Activated CD4-positive, alpha-beta T cell treated with anti-CD3 and anti-CD28 coated beads for 36 hours (primary cell): ENCODE results near the gene MAP6. TPM values are rescaled to one million over a fixed set of nuclear protein-coding genes. Genes with fewer than 3 reads are reported as not detected.
A peak's percentile ranks its signal among the peaks of the same experiment; 100 is the strongest.

Experiments
- ATAC-seq: fragments of 200-7000 bp; cut with Tn5 transposase; one replicate; pipeline ENCODE4 v1.10.0; 2021; ENCODE audit warnings: mild to moderate bottlenecking, moderate library complexity
- CTCF ChIA-PET: fragments of 350-600 bp; sonication (Branson Sonifier 250); formaldehyde crosslinking; loops from one replicate; lab custom pipeline; 2021; ENCODE audit warnings: antibody characterized with exemption; lab: Charles Lee
- POLR2A ChIA-PET: fragments of 350-600 bp; sonication (Branson Sonifier 250); formaldehyde crosslinking; loops from one replicate; lab custom pipeline; 2021; ENCODE audit warnings: antibody characterized with exemption, inconsistent platforms; lab: Charles Lee
- DNase-seq: peaks from one replicate; pipeline ENCODE4 v3.0.0-alpha.2; 2020
- H3K27ac Mint-ChIP-seq: one replicate; pipeline ENCODE4 v1.8.0; 2021; ENCODE audit warnings: mixed read lengths
- H3K27me3 Mint-ChIP-seq: one replicate; pipeline ENCODE4 v1.8.0; 2021; ENCODE audit warnings: mixed read lengths
- H3K36me3 Mint-ChIP-seq: one replicate; pipeline ENCODE4 v1.8.0; 2021; ENCODE audit warnings: low read depth, mixed read lengths
- H3K4me1 Mint-ChIP-seq: one replicate; pipeline ENCODE4 v1.8.0; 2021; ENCODE audit warnings: mixed read lengths
- H3K4me3 Mint-ChIP-seq: one replicate; pipeline ENCODE4 v1.8.0; 2021; ENCODE audit warnings: mild to moderate bottlenecking, moderate library complexity, mixed read lengths
- H3K9me3 Mint-ChIP-seq: one replicate; pipeline ENCODE4 v1.8.0; 2021; ENCODE audit warnings: low read depth, mixed read lengths
- intact Hi-C, 2 experiments: fragments of 100-400 bp; cut with DNase I in 1 of 2; cut with micrococcal nuclease in 1 of 2; formaldehyde crosslinking; loops; one replicate each; pipeline versions ENCODE4 v1.14.2 to v1.15.1; 2022 to 2024; cut with DNase I, micrococcal nuclease
- total RNA-seq, 2 experiments: library from RNA; stranded (reverse); gene quantifications; one replicate each; pipeline ENCODE4 v1.2.3, GENCODE V29; 2021

MAP6 gene
- total RNA-seq, 2 experiments from 2014 or later, result 0.05 TPM; not detected in 1

DNA sequence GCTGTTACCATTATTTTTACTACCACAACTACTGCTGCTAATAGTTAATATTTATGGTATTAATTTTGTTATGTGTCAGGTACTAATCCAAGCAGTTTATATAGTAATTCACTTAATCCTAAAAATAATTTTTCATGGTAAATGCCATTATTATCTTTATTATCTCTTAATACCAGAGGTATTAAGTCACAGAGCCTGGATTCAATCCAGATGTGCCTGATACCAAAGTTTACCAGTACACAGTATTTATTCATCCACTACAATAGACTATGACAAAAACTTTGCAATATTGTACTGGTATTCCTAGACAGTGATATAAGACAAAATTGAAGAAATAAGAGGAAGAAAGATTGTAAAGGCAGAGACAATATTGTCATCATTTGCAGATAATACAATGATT, 24.5 kb downstream of the MAP6 start:
- ChIA-PET CTCF (interaction anchor here (0.9 to 1.5 kb wide), 3 partner anchors 15 to 24 kb away, joined by 3 to 4 read pairs (median 4); no protein-coding TSS in a partner anchor), POLR2A (no interaction called here)
- H3K9me3 Mint-ChIP-seq, result no peaks in the 10 kb centered on the region
- DNase-seq (no peak), ATAC-seq (no peak)
- H3K4me3 Mint-ChIP-seq, result no peak overlapping the region
- intact Hi-C loops, result no loop called here
- peaks cover 5% of the 10 kb centered on the region for H3K27me3 Mint-ChIP-seq
- H3K27ac Mint-ChIP-seq, result no peak overlapping the region
- no peaks in the 10 kb centered on the region for H3K4me1 Mint-ChIP-seq
- no peaks in the 10 kb centered on the region for H3K36me3 Mint-ChIP-seq

DNA sequence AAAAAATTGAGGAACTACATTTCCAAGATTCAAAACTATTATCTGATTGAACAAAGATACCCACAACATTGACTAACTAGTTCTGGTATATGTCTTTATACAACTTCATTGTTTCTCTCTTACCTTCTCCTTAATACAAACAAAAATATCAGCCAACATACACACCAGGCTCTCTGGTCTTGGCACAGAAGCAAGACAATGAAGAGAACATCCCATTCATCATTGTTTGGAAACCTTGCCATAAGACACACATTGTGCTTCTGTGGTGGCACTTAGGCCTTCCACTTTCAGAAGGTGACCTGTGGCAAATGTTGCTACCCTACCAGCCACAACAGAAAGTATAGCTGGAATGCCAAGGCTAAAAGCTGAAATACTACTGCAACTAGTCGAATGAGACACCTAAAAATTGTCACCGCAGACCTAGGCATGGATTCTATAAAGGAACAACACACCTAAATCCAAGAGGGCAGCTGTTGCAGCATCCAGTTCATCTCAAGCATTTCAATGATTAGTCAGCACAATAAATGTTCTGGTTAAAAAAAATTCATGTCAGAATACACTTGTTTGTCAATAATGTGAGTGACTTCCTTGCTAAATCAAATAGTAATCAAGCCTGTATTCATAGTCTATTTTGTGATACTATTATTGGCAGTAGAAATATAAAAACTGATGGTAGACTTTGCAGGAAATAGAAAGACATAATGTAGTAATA, 26.3 kb downstream of the MAP6 start:
- ChIA-PET POLR2A (no interaction called here), CTCF (interaction anchor here (0.7 to 0.9 kb wide), 3 partner anchors 27 to 222 kb away, joined by 3 to 4 read pairs (median 3); no protein-coding TSS in a partner anchor)
- no peak overlapping the region for H3K27ac Mint-ChIP-seq

DNA sequence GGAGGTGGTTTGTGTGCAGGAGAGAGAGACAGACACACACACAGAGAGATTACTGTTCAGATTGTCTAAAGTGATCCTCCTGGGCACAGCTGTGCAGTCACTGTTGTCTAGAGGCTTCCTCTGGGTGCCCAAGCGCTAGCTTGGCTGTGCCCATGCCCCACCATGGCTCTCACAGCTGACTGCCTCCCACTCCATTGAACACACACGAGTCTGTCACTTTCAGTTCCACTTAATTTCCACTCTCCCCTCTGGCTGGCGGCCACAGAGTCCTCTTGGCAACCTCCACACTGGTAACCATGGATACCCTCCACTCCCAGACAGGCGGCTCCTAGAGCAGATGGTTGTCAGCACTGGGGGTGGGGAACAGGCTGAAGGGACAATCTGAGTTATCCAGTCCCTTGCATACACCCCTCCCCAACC, 29.1 kb downstream of the MAP6 start:
- peak; percentile 5 for DNase-seq
- intact Hi-C loops, result no loop called here

More for the DNA sequence above, 26.3 kb downstream of the MAP6 start:
- no peaks in the 10 kb centered on the region for H3K9me3 Mint-ChIP-seq
- ATAC-seq (no peak), DNase-seq (no peak)
- no peaks in the 10 kb centered on the region for H3K4me1 Mint-ChIP-seq
- intact Hi-C loops, result no loop called here
- H3K36me3 Mint-ChIP-seq, result no peaks in the 10 kb centered on the region
- H3K27me3 Mint-ChIP-seq, result peaks cover 8% of the 10 kb centered on the region
- no peak overlapping the region for H3K4me3 Mint-ChIP-seq

GRCh38 chr11:75637998-75638397, 30.8 kb downstream of the MAP6 start:
- no peaks in the 10 kb centered on the region for H3K36me3 Mint-ChIP-seq

More for the DNA sequence above, 29.1 kb downstream of the MAP6 start:
- H3K27me3 Mint-ChIP-seq, result peaks cover 20% of the 10 kb centered on the region
- H3K4me3 Mint-ChIP-seq, result no peak overlapping the region
- no peak overlapping the region for H3K27ac Mint-ChIP-seq
- no peak for ATAC-seq
- POLR2A ChIA-PET, result no interaction called here
- no peaks in the 10 kb centered on the region for H3K4me1 Mint-ChIP-seq
- H3K9me3 Mint-ChIP-seq, result no peaks in the 10 kb centered on the region
- no peaks in the 10 kb centered on the region for H3K36me3 Mint-ChIP-seq
- CTCF ChIA-PET, result interaction anchor here (0.7 kb wide), 1 partner anchor 777 kb away, joined by 3 read pairs; no protein-coding TSS in a partner anchor

DNA sequence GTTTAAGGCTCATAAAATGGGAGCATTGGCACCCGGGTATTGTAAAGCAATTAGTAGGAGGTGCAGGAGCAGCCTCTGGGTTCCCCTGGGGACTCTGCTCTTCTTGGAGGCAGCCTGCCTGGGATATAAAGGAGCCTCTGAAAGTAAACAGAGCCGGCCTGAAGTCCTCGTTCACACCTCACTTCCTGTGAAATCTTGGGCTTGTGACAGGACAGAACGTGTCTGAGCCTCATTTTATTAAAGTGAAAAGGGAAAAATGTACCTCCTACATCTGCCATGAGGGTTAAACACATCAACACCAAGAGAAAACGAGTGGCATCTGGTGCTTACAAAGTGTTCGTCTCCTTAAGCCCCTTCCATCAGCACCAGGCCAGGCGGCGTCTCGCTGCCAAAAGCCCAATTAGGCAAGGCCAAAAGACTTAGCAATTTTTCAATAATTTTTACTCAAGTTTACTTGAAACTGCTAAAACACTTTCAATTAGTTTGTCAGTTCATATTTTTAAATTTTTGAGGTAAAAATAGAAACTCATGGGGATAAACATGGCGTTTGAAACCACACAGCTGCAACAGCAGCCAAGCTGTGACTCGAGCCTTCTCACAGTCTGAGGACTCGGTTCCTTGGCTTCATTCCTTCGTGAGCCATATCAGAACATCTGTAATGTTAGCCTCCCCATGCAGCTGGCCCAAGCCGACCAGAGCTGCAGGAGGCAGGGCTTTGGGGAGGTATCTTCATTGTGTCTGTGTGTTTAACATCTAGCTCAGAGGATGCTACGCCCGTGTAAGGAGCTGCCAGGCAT, 33.6 kb downstream of the MAP6 start:
- DNase-seq, result no peak
- no peak overlapping the region for H3K27ac Mint-ChIP-seq
- ATAC-seq, result no peak
- no peaks in the 10 kb centered on the region for H3K9me3 Mint-ChIP-seq
- H3K4me1 Mint-ChIP-seq, result no peaks in the 10 kb centered on the region
- H3K27me3 Mint-ChIP-seq, result peaks cover 44% of the 10 kb centered on the region
- intact Hi-C loops, result no loop called here
- ChIA-PET CTCF (interaction anchor here (0.5 kb wide), 1 partner anchor 410 kb away, joined by 3 read pairs; no protein-coding TSS in a partner anchor), POLR2A (no interaction called here)
- no peaks in the 10 kb centered on the region for H3K36me3 Mint-ChIP-seq
- no peak overlapping the region for H3K4me3 Mint-ChIP-seq

More at GRCh38 chr11:75637998-75638397, 30.8 kb downstream of the MAP6 start:
- Mint-ChIP-seq H3K9me3 (no peaks in the 10 kb centered on the region), H3K27ac (no peak overlapping the region), H3K27me3 (peaks cover 32% of the 10 kb centered on the region), H3K4me3 (no peak overlapping the region), H3K4me1 (no peaks in the 10 kb centered on the region)
- no peak for DNase-seq
- no peak for ATAC-seq
- ChIA-PET CTCF (no interaction called here), POLR2A (no interaction called here)
- intact Hi-C loops, result no loop called here

GRCh38 chr11:75633409-75634066, 35.3 kb downstream of the MAP6 start:
- intact Hi-C loops, result no loop called here
- peaks cover 45% of the 10 kb centered on the region for H3K27me3 Mint-ChIP-seq
- no peak overlapping the region for H3K27ac Mint-ChIP-seq
- no peaks in the 10 kb centered on the region for H3K4me1 Mint-ChIP-seq
- H3K4me3 Mint-ChIP-seq, result no peak overlapping the region
- POLR2A ChIA-PET, result no interaction called here
- H3K36me3 Mint-ChIP-seq, result no peaks in the 10 kb centered on the region
- no peaks in the 10 kb centered on the region for H3K9me3 Mint-ChIP-seq
- CTCF ChIA-PET, result no interaction called here
- no peak for DNase-seq
- ATAC-seq, result no peak

DNA sequence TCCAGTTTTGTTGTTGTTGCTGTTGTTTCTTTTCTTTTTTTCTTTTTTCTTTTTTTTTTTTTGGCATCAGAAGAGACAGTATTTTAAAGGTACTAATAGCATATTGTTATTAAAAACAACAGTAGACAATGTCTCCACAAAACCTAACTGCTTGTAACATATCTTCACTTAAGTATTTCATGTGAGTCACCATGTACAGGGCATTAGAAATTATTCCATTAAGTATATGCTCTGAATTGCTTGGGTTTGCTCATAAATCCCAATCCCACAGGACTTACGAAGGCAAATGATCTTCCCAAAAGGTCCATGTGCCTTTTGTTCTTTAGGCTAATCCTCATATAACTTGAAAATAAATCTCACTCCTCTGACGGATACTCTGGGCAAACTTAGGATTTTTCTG, 35.9 kb downstream of the MAP6 start:
- Mint-ChIP-seq H3K4me1 (no peaks in the 10 kb centered on the region), H3K27me3 (peaks cover 42% of the 10 kb centered on the region), H3K27ac (no peak overlapping the region), H3K4me3 (no peak overlapping the region), H3K36me3 (no peaks in the 10 kb centered on the region), H3K9me3 (no peaks in the 10 kb centered on the region)
- intact Hi-C loops, result no loop called here
- POLR2A ChIA-PET, result no interaction called here
- no peak for ATAC-seq
- DNase-seq, result no peak
- CTCF ChIA-PET, result interaction anchor here (0.7 kb wide), 1 partner anchor 34 kb away, joined by 3 read pairs; no protein-coding TSS in a partner anchor

GRCh38 chr11:75632450-75632849, 36.4 kb downstream of the MAP6 start:
- H3K4me3 Mint-ChIP-seq, result no peak overlapping the region
- no peaks in the 10 kb centered on the region for H3K4me1 Mint-ChIP-seq
- H3K27ac Mint-ChIP-seq, result no peak overlapping the region
- H3K27me3 Mint-ChIP-seq, result peaks cover 41% of the 10 kb centered on the region
- ChIA-PET POLR2A (no interaction called here), CTCF (interaction anchor here (0.7 kb wide), 1 partner anchor 33 kb away, joined by 3 read pairs; no protein-coding TSS in a partner anchor)
- no peaks in the 10 kb centered on the region for H3K9me3 Mint-ChIP-seq
- intact Hi-C loops, result no loop called here
- ATAC-seq (no peak), DNase-seq (no peak)
- no peaks in the 10 kb centered on the region for H3K36me3 Mint-ChIP-seq

DNA sequence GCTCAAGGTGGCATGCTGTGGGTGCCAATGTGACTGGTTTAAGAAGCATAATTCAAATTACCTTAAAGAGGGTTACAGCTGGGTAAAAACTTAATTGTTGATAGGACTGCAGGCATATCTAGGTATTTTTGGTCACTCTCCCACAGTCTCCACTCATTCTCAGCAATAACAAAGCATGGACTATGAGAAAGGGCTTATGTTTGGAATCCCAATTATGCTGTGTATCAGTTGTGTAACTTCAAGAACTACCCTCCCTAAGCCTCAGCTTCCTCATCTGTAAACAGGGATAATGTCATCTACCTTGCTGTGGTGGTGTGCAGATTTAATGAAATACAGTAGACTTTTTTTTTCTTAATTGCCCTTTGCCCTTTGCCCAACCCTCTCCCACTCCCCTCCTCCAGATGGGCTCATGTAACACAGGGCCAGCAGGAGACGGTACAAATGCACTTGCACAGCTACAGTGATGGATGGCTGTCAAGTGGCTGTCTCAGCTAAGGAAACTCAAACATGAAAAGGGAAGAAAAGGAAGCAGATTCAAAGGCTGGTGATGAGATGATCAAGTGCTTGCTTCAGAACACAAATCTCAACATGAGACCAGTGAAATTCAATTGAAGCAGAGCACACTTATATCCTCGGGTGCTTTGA, 37.6 kb downstream of the MAP6 start:
- POLR2A ChIA-PET, result interaction anchor here (0.6 kb wide), 1 partner anchor 1817 kb away, joined by 8 read pairs; no protein-coding TSS in a partner anchor
- no peak overlapping the region for H3K4me3 Mint-ChIP-seq
- intact Hi-C loops, result no loop called here
- no peak for DNase-seq
- peaks cover 32% of the 10 kb centered on the region for H3K27me3 Mint-ChIP-seq
- H3K36me3 Mint-ChIP-seq, result no peaks in the 10 kb centered on the region
- no peaks in the 10 kb centered on the region for H3K4me1 Mint-ChIP-seq
- H3K27ac Mint-ChIP-seq, result no peak overlapping the region
- H3K9me3 Mint-ChIP-seq, result no peaks in the 10 kb centered on the region
- no peak for ATAC-seq
- CTCF ChIA-PET, result interaction anchor here (0.6 to 1.9 kb wide), 3 partner anchors 19 to 40 kb away, joined by 3 to 4 read pairs (median 4); no protein-coding TSS in a partner anchor

GRCh38 chr11:75627906-75628668, 40.8 kb downstream of the MAP6 start:
- ChIA-PET POLR2A (no interaction called here), CTCF (interaction anchor here (0.6 to 1.2 kb wide), 6 partner anchors 9 to 881 kb away, joined by 3 to 5 read pairs (median 3); no protein-coding TSS in a partner anchor)
- Mint-ChIP-seq H3K27me3 (peaks cover 18% of the 10 kb centered on the region), H3K4me3 (no peak overlapping the region), H3K36me3 (no peaks in the 10 kb centered on the region), H3K9me3 (no peaks in the 10 kb centered on the region), H3K27ac (no peak overlapping the region), H3K4me1 (no peaks in the 10 kb centered on the region)
- no peak for ATAC-seq
- intact Hi-C loops, result no loop called here
- DNase-seq, result no peak
